Measurements from ENCODE around the gene KCND3.
"Not testable (repeated sequence)": the region's sequence is repeated elsewhere in the genome, so short reads cannot be mapped to it uniquely, and the experiment has no call there.

KCND3 gene

DNA sequence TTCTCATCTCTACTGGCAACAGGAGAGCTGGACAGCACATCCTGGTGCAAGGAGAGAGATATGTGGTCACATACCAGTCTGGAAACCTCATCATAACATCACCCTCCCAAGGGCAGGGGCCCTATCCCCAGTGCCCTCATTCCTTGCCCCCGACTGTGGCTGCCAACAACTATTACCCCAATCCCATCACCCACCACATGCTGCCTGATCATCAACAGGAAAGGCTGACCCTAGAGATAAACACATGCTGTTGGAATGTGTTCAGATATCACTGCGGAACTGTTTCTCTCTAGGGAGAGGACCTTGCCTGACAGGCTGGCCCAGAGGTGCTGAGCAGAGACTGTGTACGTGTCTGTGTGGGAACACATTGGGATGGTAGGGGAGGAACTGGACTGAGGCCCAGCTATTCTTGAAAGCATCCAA, 245.8 kb downstream of the KCND3 start:
- no peak for DNase-seq (ENCODE audit: insufficient read length)
- no peak for TF ChIP-seq POLR2AphosphoS5 (IDR thresholded peaks at IDR 0.05; ENCODE audit: low read depth, low read length)
- TF ChIP-seq TAF1 (IDR thresholded peaks at IDR 0.05; ENCODE audit: borderline replicate concordance, low read depth, low read length), result no peak
- no peak for TF ChIP-seq POLR2A (IDR thresholded peaks at IDR 0.05; ENCODE audit: low read depth, low read length)
- no peak for FAIRE-seq

DNA sequence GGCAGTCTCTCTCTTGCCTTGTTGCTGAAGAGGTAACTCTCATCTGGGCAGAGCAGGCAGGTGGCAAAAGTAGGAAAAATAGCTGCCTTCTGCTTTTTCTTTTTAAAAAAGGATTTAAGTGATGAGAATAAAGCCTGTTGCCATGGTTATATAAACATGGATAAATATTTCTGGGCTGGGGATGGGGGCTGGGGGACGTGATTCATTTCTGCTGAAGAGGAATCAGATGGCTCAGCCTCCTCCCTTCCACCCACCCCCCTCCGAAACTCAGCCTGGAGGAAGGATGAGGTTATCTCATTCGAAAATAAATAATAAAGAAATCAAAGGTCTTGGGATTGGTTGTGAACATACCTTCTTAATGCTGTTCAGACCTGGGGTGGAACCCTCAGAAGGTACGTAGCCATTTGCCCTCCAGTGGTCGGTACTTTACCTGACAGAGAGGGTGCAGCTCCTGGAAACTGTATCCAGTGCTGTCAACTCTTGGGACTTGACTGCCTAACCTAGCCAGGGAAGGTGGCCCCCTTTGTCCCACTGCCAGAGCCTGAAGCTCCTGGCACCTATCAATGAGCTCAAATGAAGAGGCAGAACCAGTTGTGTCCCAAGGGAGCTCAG, 246.4 kb downstream of the KCND3 start:
- DNase-seq (ENCODE audit: insufficient read length) (no peak), FAIRE-seq (no peak)
- TF ChIP-seq POLR2AphosphoS5 (IDR thresholded peaks at IDR 0.05; ENCODE audit: low read depth, low read length) (no peak), POLR2A (IDR thresholded peaks at IDR 0.05; ENCODE audit: low read depth, low read length) (no peak), TAF1 (IDR thresholded peaks at IDR 0.05; ENCODE audit: borderline replicate concordance, low read depth, low read length) (no peak)

DNA sequence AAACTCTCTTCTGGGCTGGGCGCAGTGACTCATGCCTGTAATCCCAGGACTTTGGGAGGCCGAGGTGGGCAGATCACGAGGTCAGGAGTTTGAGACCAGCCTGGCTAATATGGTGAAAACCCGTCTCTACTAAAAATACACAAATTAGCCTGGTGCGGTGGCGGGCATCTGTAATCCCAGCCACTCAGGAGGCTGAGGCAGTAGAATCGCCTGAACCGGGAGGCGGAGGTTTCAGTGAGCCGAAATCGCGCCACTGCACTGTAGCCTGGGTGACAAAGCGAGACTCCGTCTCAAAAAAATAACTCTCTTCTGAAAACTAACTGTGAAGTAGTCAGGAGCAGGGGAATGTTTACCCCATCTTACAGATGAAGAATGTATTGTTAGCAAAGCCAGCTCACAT, 247.2 kb downstream of the KCND3 start:
- FAIRE-seq; DNase-seq (ENCODE audit: insufficient read length): not testable (repeated sequence)

DNA sequence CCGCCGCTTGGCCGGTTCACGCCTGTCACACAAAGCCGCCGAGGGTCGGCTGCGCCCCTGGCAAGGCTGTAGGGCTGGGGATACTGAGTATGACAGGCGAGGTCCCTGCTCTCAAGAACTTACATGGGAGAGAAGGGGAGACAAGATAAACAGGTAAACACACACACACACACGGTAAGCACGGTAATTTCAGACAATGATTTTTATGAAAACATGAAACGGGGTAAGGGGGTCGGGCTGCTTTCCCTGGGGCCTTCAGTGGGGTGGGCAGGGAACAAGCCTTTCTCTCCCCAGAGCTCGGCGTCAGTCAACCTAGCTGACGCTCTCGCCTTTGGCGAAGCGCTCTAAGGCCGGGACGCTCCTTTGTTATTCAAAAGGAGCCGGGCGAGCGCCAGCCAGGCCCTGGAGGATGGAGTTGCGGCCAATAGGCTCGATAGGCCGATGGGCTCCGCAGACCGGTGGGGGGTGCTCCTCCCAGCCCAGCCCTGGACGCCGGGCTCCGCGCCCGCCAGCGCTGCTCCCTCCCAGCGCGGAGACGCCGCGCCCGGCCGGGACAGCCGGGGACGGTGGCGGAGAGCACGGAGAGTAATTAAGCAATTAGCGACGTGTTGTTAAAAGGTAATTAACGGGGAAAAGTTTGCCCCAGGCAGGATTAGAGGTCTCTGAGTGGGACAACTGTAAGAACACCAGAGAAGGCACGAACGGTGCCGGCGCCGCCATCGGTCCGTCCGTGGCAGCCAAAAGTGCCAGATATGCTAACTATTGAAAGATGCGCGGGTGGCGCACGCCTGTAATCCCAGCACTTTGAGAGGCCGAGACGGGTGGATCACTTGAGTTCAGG, 249.3 kb downstream of the KCND3 start:
- TF ChIP-seq TAF1 (IDR thresholded peaks at IDR 0.05; ENCODE audit: borderline replicate concordance, low read depth, low read length) (no peak), POLR2A (IDR thresholded peaks at IDR 0.05; ENCODE audit: low read depth, low read length) (no peak)
- FAIRE-seq (peak; percentile 9), DNase-seq (ENCODE audit: insufficient read length) (no peak)

DNA sequence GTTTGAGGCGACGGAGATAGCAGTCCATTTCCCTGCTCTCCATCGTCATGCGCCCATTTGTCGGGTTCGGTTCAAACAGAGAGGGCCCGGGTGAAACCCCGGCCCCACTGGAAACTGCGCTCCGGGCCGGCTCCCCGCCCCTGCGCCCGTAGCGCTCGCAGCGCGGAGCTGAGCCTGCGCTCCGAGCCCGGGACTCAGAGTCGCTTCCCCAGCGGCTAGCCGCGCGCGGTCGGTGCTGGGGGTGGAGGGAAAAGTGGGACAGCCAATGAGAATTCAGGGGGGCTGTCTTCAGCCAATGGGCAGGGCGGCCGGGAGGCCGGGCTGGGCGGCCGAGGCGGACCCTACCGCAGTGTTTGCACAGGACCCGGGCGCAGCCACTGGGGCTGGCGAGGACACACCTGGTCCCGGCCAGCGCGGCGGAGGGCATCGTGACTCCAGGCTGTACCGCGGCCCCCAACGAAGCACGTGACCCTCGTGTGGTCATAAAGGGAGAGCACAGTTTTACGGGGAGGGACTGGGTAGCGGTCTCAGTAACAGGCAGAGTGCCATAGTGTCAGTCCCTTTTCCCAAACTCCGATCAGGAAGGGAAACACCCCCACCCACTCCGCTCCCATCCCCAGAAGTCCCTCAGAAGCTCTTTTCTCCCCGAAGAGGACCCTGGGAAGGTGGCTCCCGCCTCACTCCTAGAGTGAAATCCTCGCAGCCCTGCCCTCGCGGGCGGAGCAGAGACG, 250.1 kb downstream of the KCND3 start, which contains the start of gene INKA2:
Gene INKA2, minus strand, starts transcription at position 202 of the 731 bp plus-strand sequence. Its CDS starts 153 bp downstream, at position 49.
- DNase-seq (ENCODE audit: insufficient read length), result peak; percentile 83
- FAIRE-seq, result peak; percentile 89
- TF ChIP-seq TAF1 (IDR thresholded peaks at IDR 0.05; ENCODE audit: borderline replicate concordance, low read depth, low read length) (0 out of 2 replicates have a peak, but pooled peaks have one; percentile 42), POLR2A (IDR thresholded peaks at IDR 0.05; ENCODE audit: low read depth, low read length) (peak; percentile 25; the same call in 1 of the 2 replicates), POLR2AphosphoS5 (IDR thresholded peaks at IDR 0.05; ENCODE audit: low read depth, low read length) (no peak)

DNA sequence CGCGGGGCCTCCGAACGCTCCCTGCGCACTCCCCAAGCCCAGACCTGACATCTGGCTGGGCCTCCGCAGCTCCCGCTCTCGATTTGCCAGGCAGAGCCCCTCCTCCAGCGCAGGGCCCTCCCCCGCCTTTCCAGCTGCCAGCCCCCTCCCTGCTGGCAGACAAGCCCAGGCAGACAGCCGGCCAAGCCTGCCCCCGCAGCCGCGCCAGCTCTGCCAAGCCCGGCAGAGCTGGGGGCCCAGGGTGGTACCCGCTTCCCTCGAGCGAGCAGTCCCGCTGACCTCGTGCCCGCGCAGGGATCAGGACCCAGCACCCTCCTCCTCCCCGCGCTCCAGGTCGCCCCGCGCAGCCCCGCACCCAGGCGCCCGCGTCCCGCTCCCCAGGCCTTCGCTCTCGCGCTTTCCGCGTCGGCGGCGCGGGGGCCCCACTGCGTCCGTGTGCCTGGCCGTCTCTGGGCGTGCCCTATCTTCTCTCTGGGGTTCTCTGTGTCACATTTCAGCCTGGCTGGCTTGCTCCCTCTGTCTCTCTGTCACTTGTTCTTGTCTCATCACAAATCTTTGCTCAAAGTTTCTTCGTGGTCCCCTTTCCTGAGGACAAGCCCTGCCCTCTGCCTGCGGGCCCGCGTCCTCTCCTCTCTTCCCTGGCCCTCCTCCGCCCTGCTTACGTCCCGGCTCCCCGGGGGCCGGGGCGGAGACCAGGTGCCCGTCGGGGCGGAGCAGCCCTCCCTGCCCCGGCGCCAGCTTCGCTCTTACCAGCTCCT, 250.9 kb downstream of the KCND3 start:
- FAIRE-seq (peak; percentile 77), DNase-seq (ENCODE audit: insufficient read length) (peak; percentile 40)
- TF ChIP-seq TAF1 (IDR thresholded peaks at IDR 0.05; ENCODE audit: borderline replicate concordance, low read depth, low read length), result no peak

DNA sequence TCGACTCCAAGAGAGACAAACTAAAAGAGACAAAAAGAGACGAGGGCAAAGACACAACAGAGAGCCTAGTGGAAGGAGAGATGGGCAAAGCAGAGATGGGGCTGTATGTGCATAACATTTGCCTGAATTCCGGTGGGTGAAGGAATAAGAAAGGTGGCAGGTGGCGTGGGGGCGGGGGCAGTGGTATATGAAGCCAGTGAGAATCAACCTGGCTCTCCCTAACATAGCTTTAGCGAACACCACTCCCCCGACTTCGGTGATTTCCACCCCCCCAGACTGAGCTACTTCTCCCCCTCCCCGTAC, 251.4 kb downstream of the KCND3 start:
- no peak for TF ChIP-seq POLR2AphosphoS5 (IDR thresholded peaks at IDR 0.05; ENCODE audit: low read depth, low read length)
- no peak for TF ChIP-seq TAF1 (IDR thresholded peaks at IDR 0.05; ENCODE audit: borderline replicate concordance, low read depth, low read length)
- TF ChIP-seq POLR2A (IDR thresholded peaks at IDR 0.05; ENCODE audit: low read depth, low read length), result no peak
- FAIRE-seq (peak; percentile 82), DNase-seq (ENCODE audit: insufficient read length) (no peak)

DNA sequence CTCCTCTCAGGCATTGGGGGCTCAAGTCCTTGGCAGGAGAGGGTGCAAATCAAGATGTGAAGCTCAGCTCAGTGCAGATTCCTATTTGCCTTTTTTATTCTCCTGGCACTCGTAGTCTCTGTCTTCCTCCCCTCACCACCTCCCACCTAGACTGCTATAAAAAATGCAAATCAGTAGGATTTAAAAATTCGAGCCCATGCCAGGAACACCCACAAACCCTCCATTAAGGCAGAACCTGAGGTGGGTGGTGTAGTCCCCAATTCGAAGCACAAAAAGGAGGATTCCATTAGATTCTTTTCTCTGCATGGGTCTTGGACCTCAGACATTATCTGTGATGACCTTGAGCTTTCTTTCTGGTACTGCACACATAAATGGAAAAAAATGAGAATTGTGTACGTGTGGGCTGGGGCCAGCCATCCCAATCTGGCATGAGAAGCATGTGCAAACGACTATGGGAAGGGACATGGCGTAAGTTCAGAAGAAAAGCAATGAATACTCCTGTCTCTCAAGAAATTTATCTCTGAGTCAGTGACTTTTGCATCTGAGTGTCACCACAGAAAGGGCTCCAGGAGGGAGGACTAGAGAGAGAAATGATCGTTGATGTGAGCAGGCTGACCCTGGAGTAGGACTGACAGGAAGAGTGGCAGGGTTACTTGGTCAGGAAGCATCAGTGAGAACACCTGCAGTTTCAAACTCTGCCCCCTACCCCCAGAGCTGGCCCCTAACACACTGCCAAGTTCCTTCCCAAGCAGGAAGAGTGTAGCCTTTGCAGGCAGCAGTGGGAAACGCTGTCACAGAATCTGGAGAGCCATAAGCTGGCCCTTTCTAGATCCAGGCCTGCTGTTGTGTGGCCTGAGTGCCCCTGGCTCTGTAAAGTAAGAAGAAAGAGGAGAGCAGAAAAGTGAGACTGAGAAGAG, 252.0 kb downstream of the KCND3 start:
- TF ChIP-seq POLR2A (IDR thresholded peaks at IDR 0.05; ENCODE audit: low read depth, low read length), result no peak
- TF ChIP-seq TAF1 (IDR thresholded peaks at IDR 0.05; ENCODE audit: borderline replicate concordance, low read depth, low read length), result no peak
- no peak for TF ChIP-seq POLR2AphosphoS5 (IDR thresholded peaks at IDR 0.05; ENCODE audit: low read depth, low read length)
- FAIRE-seq, result no peak
- DNase-seq (ENCODE audit: insufficient read length), result no peak

DNA sequence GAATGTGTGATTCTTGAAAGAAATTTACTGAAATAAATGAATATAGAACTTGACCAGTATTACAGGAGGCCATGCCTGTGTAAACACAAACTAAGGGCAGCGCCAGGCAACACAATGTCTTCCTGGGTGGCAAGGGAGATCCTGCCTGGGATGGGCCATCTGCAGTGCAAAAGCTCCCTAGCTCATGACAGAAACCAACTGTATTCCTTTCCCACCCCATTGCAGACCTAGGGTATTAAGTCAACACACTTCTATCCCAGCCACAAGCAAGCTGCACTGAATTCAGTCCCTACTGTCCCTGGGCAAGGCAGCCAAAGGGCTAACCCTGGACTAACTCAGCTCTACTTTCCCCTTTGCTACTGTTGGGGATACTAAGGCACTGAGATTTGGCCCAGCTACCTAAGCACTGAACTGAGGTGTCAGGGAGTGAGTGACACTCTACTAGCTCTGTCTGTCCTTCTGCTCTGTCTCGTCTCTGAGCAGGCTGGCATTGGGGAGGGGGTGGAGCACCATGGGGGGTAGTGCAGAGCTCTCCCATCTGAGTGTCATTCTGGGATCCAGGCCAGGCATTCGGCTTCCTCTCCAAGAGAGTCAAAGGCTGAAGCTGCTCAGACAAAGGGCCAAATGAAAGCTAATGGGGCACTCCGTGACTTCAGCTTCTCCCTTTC, 252.8 kb downstream of the KCND3 start:
- DNase-seq (ENCODE audit: insufficient read length) (no peak), FAIRE-seq (no peak)
- TF ChIP-seq POLR2A (IDR thresholded peaks at IDR 0.05; ENCODE audit: low read depth, low read length) (no peak), POLR2AphosphoS5 (IDR thresholded peaks at IDR 0.05; ENCODE audit: low read depth, low read length) (no peak), TAF1 (IDR thresholded peaks at IDR 0.05; ENCODE audit: borderline replicate concordance, low read depth, low read length) (no peak)

DNA sequence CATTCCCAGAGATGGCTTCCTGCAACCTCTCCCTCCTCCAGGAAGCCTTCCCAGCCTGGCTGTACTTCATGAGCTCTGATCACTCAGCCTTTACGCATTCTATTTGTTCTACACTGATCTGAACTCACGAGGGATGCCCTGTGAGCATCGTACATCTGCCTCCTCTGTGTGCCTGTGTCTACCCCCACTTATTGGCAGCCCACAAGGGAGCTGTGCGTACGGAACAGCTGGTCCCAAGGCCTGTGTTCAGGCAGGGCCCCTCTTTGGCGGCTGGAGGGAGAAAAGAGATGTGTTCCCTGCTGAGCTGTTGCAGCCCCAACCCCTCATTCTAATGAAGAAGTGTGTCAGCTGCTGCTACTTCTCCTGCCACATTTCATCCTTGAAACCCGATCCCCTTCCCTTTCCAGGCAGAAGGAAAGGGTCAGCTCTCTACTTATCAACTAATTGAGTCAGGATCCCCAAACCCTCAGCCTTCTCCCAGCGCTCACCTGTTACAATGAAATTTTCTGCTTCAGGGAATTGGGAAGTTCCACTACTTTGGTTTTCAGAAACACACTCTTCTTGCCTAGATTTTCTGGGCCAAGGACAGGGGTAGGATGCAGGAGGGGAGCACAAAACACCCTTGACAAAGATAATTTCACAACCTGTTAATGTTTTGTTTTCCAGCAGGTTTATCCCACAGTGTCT, 253.5 kb downstream of the KCND3 start:
- TF ChIP-seq POLR2AphosphoS5 (IDR thresholded peaks at IDR 0.05; ENCODE audit: low read depth, low read length), result no peak
- no peak for TF ChIP-seq POLR2A (IDR thresholded peaks at IDR 0.05; ENCODE audit: low read depth, low read length)
- no peak for TF ChIP-seq TAF1 (IDR thresholded peaks at IDR 0.05; ENCODE audit: borderline replicate concordance, low read depth, low read length)
- FAIRE-seq (no peak), DNase-seq (ENCODE audit: insufficient read length) (no peak)

Data from GM12892 (cell line).